Measurements from ENCODE around the gene LIPK.

DNA sequence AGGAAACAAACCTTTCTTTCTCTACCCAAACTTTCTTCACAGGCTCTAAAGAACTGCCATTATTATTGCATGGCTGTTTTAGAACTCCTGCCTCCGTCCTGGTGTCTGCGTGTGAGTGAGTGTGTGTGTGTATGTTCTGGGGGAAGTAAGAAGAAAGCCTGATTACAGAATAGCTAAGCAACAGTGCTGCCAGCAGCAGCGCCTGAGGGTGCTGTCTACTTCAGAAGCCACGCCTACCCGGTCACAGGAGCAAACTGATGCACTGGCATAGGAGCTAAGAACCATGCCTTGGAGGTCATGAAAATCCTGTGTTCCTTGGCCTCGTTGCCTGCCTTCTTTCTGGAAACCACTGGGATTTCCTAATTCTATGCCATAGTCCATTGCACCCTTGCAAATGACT lies 25.2 kb downstream of the LIPK start:
- TF ChIP-seq EZH2 (IDR thresholded peaks at IDR 0.05; ENCODE audit: insufficient read depth, poor library complexity, severe bottlenecking) (no peak), EZH2phosphoT487 (IDR thresholded peaks at IDR 0.05; ENCODE audit: insufficient read depth, low read depth) (no peak)
